ENCODE data around the gene LRRC34.

DNA sequence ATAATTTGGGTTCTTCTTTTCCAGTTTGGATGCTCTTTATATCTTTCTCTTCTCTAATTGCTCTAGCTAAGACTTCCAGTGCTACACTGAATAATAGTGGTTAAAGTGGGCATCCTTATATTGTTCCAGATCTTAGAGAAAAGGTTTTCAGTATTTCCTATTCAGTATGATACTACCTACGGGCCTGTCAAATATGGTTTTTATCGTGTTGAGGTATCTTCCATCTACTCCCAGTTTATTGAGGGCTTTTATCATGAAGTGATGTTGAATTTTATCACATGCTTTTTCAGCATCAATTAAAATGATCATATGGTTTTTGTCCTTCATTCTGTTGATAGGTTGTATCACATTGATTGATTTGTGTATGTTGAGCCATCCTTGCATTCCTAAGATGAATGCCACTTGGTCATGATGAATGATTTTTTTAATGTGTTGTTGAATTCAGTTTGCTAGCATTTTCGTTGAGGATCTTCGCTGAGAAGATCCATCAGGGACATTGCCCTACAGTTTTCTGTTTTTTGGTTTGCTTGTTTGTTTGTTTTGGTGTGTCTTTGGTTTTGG is 3.0 kb upstream of the LRRC34 start:
- TF ChIP-seq POLR2A (IDR thresholded peaks at IDR 0.05) (no peak), CTCF (IDR thresholded peaks at IDR 0.05) (no peak), EP300 (IDR thresholded peaks at IDR 0.05; ENCODE audit: low read depth) (no peak)

Measured in transverse colon (tissue), 3 donors.